ENCODE results near the gene PFKFB3.
"Not testable (repeated sequence)": the region's sequence is repeated elsewhere in the genome, so short reads cannot be mapped to it uniquely, and the experiment has no call there.

Gene PFKFB3

DNA sequence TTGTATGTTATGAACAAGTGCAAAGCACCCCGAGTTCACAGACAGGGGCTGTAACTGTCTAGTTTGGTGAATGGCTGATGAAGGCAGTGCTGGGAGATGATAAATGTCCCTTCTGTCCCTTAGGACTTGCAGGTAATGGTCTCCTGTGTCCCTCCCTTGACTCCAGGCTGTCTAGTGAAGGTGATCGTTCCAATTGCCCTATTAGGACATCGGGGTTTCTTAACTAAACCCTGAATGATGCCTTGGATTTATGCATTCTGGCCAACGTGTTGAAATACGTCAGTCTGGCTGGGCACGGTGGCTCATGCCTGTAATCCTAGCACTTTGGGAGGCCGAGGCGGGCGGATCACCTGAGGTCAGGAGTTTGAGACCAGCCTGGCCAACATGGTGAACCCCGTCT is 69.4 kb downstream of the PFKFB3 start:
- no peak for DNase-seq (ENCODE audit: low spot score)

GRCh38 chr10:6273351-6273750 is 70.6 kb downstream of the PFKFB3 start:
- DNase-seq (ENCODE audit: low spot score) = no peak

GRCh38 chr10:6274040-6274439 is 71.3 kb downstream of the PFKFB3 start:
- no peak for DNase-seq (ENCODE audit: low spot score)

DNA sequence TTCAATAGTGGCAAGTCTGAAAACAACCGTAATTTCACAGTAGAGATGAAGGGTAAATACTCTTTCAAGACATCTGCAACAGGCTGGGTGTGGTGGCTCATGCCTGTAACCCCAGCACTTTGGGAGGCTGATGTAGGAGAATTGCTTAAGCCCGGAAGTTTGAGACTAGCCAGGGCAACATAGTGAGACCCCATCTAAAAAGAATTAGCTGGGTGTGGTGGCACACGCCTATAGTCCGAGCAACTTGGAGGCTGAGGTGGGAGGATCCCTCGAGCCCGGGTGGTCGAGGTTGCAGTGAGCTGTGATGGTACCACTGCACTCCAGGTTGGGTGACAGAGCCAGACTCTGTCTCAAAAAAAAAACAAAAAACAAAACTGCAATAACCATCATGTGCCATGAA is 71.8 kb downstream of the PFKFB3 start:
- DNase-seq (ENCODE audit: low spot score) = no peak

- no peak for DNase-seq (ENCODE audit: low spot score)
These were observed 72.6 kb downstream of the PFKFB3 start for GRCh38 chr10:6275022-6275997.

DNA sequence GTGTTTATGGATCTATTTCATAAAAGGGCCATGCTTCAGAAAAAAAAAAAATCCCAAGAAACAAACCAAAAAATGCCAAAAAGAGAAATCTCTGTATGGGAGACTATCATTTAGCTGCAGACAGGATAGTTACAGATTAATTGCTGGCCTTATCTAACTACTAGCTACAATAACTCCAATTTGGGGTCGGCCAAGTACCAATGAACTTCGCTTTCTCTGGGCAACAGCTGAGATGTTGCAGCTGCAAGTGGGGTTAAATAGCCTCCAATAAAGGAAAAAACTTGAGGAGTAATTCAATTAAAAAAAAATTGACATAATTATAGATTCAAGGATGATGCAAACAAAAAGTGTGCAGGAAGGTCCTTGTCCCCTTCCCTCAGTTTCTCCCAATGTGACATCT is 73.6 kb downstream of the PFKFB3 start:
- no peak for DNase-seq (ENCODE audit: low spot score)

DNA sequence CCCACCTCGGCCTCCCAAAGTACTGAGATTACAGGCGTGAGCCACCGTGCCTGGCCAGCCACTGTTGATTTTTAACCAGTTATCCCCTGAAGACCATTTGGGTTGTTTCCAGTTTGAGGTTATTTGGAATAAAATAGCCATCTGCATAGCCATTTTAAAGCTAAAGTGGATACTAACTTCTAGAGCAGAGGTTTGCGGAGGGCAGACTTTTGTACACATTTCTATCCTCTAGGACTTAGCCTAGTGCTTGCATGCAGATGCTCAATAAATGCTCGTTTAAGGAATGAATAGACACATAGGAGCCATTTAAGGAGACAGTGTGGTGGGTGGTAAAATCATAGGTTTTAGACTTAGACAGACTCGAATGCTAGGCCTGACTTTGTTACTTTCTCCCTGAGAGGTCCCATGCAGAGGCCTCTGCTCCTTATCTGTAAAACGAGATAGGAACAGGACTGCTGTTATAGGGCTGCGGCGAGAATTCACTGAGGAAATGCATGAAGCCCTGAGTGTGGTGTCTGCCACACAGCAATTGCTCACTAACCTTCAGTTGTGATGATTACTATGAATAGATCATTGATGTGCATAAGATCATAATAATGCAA is 75.9 kb downstream of the PFKFB3 start:
- DNase-seq (ENCODE audit: low spot score) = no peak

DNA sequence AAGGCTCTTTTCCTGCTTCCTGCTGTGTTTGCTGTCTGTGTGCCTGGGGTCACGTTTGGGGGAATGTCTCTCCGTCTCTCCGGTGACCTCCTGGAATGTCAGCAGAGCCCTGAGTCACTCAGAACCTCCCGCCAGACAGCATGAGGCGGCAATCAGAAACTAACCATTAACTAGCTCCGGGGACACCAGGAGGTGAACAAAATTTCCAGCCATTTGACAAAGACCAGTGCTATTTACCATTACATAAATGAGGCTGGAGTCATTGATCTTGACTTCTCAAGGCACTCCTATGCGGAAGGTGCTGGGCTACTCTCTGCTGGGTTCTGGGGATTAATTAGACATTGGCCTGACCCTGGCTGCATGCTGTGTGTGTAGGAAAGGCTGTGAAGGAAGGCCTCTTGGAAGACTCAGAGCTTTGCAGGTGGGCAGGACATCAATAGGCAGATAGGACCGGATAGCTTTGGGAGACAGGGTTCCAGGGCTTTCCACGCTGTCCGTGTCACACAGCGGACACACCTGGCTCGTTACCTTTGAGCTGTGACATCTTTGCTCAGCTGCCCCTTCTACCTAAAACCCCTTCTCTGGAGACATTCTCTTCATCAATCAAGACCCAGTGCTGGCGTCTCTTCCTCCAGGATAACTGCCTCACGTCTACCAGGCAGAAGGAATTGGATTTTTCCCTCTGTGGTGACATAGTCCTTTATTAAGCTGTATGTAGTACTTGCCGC is 77.0 kb downstream of the PFKFB3 start:
- DNase-seq (ENCODE audit: low spot score) = no peak

GRCh38 chr10:6280291-6280690 is 77.6 kb downstream of the PFKFB3 start:
- DNase-seq (ENCODE audit: low spot score) = no peak

GRCh38 chr10:6282454-6282958 is 79.8 kb downstream of the PFKFB3 start:
- DNase-seq (ENCODE audit: low spot score) = no peak

- DNase-seq (ENCODE audit: low spot score) = no peak
These were observed 80.9 kb downstream of the PFKFB3 start for GRCh38 chr10:6283655-6284054.

DNA sequence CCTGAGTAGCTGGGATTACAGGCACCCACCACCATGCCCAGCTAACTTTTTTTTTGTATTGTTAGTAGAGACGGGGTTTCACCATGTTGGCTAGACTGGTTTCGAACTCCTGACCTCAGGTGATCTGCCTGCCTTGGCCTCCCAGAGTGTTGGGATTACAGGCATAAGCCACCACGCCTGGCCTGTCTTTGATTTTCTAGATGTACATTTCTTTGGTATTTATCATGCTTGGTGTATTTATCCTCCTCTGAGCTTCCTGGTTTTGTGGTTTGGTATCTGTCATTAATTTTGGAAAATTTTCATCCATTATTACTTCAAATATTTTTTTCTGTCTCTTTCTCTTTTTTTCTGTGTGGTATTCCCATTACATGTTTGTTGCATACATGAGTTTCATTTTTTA is 87.9 kb downstream of the PFKFB3 start:
- not testable (repeated sequence) for DNase-seq (ENCODE audit: low spot score)

GRCh38 chr10:6292741-6293151 is 90.0 kb downstream of the PFKFB3 start:
- DNase-seq (ENCODE audit: low spot score) = no peak

DNA sequence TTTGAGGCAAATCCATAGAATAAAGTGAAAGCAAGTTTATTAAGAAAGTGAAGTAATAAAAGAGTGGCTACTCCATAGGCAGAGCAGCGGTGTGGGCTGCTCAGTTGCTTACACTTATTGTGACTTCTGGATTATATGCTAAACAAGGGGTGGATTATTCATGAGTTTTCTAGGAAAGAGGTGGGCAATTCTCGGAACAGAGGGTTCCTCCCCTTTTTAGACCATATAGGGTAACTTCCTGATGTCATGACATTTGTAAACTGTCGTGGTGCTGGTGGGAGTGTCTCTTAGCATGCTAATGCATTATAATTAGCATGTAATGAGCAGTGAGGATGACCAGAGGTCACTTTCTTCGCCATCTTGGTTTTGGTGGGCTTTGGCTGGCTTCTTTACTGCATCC is 93.7 kb downstream of the PFKFB3 start:
- not testable (repeated sequence) for DNase-seq (ENCODE audit: low spot score)

DNA sequence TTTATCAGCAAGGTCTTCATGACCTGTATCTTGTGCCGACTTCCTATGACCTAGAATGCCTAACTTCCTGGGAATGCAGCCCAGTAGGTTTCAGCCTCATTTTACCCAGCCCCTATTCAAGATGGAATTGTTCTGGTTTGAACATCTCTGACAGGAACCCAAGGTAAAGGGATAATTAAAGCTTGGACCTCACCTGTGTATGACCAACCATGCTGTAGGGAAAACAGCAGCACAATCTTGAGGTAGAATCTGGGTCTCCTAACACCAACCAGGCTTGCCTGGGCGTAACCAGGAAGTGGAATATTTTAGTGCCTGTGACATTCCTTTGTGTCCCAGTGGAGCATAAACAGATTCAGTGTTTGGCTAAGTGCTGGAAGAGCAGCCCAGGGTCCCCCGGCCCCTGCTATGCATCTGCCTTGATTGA is 94.1 kb downstream of the PFKFB3 start:
- no peak for DNase-seq (ENCODE audit: low spot score)

DNA sequence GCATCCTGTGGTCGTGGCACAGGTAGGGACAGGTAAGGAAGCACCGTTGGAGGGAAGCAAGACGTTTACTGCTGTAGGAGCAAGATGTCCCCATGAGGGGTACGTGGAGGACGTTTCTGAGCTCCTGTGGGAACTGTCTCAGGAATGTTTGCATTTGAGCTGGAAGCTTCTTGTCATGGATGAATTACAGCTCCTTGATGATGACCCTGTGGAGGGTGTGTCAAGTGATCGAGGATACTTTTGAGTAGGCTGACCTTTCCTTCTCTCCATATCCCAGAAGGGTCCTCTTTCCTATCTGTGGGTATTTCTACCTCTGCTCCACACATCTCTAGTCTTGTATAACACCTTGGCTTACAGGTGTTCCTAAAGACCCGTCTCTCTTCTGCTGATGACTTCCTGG is 94.8 kb downstream of the PFKFB3 start:
- no peak for DNase-seq (ENCODE audit: low spot score)

DNA sequence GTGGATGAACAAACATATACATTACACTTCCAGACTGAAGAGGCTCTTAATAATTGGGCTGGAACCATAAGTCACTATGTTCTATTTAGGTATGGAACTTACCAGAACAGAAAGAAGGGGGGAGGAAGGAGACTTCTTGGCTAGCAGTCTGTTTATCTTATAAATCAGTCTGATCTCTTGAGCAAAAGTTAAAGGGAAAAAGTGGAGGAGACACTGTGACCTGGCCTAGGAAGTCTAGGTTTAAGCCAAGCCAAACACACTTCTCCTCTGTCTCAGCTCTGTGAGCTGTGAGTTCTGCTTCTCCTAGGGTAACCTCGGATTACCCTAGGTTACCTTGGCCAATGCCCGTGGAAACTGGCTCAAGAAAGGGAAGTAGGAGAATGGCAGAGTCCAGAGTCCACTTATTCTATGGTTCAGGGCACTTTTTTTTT is 95.2 kb downstream of the PFKFB3 start:
- DNase-seq (ENCODE audit: low spot score) = no peak

- DNase-seq (ENCODE audit: low spot score) = no peak
These were observed 95.7 kb downstream of the PFKFB3 start for GRCh38 chr10:6298428-6298827.

- DNase-seq (ENCODE audit: low spot score) = no peak
These were observed 96.5 kb downstream of the PFKFB3 start for GRCh38 chr10:6299234-6299633.

GRCh38 chr10:6299743-6300105 is 97.0 kb downstream of the PFKFB3 start:
- DNase-seq (ENCODE audit: low spot score) = no peak

DNA sequence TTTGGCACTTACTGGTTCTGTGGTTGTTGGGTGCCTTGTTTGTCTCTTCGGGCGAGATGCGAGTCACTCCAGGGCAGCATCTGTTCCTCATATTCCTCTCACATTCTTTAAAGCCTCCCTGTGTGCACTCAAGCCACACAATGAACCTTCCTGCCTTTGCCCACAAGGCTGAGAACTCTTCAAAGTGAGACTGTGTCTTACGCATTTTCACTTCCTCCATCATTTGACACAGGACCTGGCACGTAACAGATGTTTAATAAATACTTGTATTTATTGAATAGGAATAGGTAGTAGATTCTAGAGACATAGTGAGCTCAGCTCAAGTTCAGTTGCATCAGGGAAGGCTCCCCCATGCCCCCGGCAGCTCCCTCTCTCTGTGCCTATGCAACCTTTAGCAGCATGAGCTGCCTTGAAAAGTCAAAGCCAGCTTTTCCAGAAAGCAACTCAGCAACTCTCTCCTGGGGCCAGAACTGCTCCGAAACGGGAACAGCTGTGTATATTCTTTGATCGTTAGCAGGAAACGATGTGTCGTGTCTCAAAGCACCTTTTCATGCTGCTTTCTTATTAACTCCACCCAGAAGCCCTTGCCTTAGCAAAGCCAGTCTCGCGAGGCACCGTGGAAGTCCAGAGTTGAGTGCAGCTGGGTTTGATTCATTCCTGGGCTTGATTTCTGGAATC is 97.5 kb downstream of the PFKFB3 start:
- DNase-seq (ENCODE audit: low spot score) = no peak
